Hematopoietic multipotent progenitor cell treated with erythropoietin and hydrocortisone succinate and interleukin-3 and kit ligand, for 15 days (in vitro differentiated cells): ENCODE results near the gene ERF.

Experiments used
- DNase-seq: peaks from one replicate; pipeline ENCODE4 v3.0.0-alpha.2; 2015; ENCODE audit warnings: low spot score

ERF gene

DNA sequence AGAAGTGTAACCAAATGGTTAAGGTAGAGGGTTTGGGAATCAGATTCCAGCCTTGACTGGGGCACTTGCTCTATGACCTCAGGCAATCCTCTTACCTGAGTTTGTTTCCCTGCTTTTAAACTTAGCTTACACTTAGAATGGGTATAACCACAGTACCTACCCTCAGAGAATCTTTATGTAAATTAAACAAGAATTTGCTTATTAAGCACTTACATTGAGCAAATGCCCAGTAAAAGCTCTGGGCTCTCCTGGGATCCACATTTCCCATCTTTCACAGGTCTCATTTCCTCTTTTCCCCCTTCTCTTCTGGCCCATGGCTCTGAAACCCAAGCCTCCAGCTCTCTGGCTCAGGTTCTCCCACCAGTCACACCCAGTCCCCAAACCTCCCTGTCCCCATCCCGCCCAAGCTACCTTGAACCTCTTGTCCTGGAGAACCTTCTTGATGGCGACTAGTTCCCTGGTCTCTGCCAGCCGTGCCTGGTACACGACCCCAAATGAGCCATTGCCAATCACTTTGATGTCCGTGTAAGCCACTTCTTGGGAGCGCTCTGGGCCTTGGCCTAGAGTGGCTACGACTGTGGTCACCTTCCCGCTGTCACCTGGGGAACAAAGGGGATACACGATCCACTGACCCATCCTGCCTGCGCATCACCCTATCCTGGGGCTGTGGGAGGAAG lies 15.2 kb downstream of the ERF start:
- DNase-seq = no peak

DNA sequence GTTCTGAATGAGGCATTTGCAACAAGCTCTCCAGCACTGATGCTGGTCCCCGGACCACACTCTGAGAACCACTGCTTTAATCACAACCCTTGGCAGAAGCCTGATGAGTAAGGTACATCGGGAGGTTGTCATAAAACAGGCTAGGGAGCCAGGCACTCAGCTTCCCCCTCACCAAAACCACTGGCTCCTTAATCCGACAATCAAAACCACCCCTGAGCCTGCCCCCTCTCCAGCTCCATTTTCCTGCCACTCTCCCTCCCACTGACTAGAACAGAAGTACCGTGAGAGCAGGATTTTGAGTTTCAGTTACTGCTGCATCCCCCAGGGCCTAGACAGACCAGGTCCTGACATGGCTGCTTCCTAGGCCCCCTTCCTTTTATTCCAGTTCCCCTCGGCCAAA lies 19.7 kb downstream of the ERF start:
- no peak for DNase-seq

DNA sequence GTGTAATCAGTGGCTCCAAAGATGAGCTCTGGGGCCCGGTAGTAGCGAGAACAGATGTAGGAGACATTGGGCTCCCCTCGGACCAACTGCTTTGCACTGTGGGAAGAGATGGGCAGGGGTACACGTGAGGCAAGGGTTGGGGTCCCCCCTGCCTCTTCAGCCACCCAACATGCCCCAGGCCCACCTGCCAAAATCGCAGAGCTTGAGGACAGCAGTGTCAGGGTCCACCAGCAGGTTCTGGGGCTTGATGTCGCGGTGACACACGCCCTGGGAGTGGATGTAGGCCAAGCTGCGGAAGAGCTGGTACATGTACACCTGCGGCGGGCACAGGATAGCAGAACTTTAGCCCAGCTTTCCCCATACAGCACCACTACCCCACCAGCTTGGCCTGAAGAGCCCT lies 20.6 kb downstream of the ERF start:
- DNase-seq = no peak

DNA sequence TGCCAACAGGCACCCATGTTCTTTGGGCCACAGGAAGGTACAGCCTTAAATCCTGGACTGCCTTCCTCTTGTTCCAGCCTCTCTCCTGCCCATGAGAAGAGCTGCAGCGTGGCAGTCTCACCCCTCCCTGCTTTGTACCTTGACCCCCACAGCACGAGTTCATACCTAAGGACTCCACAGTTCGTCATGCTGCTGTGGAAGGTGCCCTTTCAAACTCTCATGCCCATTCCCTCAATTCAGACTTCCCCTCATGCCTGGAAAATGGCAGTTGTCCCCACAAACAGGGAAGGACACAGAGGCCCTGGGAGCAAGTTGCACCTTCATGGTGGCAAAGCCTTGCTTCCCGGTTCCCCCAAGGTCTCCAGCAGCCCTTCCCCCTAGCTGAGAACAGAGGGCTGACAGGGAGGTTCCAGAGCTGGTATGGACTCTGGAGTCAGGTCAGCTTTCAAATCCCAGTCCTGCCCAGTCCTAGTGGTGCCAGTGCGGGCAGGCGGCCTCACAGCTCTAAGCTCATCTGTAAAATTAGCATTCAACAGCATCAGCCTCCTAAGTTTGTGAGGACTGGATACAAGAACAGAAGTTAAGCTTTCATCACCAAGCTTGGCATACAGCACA lies 21.1 kb downstream of the ERF start:
- DNase-seq = no peak

DNA sequence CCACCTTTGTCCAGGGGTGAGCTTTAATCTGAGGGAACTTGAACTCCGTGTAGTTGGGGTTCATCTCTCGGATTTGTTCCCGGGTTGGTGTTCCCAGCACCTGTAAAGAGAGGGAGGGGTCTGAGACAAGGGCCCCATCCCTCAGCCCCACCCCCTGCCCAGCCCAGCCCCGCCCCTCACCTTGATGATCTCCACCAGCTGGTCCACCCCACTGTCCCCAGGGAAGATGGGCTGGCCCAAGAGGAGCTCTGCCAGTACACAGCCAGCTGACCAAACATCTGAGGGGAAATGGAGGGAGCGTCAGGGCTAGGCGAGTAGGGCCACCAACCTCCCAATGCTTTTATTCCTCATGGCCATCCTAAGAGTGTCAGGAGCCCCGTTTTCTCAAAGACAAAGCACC lies 21.8 kb downstream of the ERF start:
- DNase-seq = no peak

DNA sequence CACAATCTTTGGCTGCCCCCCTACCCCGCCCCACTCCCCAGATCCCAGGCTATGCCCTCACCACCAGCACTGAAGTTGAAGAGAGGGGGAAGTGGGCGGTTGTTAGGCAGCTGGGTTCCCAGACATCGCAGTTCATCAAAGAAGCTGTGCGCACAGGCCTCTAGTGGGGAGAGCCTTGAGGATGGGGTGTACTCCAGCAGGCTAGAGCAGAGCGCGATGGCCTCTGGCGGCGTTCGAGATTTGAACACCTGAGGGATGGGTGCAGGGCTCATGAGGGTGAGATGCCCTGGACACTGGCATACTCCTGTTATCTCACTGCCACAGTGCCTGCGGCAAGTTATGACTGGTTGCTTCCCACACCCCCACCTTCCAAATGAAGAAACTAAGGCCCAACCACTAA lies 22.5 kb downstream of the ERF start:
- no peak for DNase-seq

DNA sequence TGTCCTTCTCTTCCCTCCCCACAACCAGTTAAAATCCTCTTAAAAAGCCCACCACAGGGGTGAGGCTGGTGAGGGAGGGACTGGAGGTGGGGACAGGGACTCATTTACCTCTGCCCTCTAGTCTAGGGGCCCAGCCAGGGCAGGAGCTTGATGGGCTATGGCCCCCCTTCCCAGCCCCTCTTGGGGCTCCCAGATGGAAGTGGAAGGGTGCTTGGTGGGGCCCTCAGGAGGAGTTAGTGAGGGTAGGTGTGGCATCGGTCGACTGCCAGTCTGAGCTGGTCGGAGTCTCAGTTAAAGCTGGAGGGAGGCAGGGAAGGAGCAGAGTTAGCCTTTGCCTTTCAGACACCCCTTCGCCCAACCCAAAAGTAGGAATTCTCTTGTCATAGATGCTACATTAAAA lies 24.4 kb downstream of the ERF start:
- no peak for DNase-seq

DNA sequence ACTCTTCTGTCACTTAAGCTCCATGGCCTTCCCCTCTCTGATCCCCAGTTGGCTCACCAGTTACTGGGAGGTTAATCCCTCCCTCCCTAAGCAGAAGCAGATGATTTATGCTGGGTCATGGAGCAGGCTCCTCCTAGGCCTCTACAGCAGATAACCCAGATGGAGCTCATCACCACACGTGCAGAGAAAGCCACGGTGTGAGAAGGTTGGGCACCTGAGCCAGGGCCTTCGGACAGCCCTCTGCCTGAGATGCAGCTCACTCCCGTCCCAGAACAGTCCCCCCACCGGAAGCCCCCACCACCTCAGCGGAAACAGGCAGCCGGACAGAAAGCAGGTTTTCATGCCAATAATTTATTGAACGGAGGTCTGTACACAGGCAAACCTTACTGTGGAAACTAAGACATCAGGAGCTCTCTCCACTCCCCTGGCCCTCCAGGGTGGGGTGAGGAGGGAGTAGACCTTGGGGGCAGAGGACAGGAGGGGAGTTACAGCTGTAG lies 25.0 kb downstream of the ERF start:
- DNase-seq = peak; percentile 90

DNA sequence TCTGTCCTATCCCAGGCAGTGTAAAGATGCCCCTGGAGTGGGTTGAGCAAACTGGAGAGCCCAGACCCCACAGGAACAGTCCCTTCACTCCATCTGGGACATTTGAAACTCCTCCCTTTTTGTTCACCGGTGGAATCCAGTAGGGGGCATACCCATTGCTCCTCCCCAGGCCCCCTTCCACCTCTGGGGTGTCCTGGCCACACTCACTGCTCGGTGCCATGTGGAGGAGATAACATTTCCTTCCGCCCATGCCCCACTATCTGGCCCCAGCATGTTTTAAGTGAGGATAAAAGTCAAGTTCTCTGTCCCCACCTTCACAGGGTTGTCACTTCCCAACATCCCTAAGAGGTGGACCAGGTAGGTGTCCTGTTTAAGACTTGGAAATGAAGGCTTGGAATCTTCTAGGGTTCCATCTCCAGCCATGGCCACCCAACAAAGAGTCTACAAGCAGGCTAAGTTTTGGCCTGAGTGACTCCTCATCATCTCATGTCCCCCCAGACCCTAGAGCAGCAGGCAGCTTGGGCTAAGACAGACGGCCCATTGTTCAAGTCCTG lies 25.6 kb downstream of the ERF start:
- DNase-seq = peak; percentile 88

DNA sequence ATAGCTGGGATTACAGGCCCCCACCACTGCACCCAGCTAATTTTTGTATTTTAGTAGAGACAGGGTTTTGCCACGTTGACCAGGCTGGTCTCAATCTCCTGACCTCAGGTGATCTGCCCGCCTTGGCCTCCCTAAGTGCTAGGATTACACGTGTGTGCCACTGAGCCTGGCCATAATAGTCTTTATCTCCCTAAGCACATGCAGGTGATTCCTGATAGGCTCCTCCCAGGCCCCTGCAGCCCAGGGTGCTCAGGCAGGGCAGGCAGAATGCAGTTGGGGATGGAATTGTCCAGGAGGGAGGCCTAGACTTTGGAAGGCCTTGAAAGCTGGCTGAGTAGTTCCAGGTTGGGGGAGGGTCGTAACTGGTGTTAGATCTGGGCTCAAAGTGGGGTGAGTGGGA lies 26.3 kb downstream of the ERF start:
- peak; percentile 48 for DNase-seq

DNA sequence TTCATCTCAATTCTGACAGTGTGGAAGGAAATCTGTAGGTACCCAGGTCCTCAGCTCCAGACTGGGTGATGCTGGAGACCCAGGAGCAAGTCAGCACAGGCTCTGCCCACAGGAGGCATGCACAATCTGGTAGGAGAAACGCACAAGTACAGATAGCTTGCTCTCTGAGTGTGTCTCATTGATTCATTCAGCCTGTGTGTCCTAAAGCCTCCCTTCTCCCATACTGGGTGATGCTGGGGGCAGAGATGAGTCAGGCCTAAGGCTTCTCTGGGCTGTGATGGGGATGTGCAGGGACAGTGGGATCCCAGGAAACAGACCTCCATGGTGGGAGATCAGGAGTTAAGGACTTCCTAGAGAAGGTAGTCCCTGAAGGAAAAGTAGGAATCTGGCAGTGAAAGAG lies 28.0 kb downstream of the ERF start:
- DNase-seq = no peak

DNA sequence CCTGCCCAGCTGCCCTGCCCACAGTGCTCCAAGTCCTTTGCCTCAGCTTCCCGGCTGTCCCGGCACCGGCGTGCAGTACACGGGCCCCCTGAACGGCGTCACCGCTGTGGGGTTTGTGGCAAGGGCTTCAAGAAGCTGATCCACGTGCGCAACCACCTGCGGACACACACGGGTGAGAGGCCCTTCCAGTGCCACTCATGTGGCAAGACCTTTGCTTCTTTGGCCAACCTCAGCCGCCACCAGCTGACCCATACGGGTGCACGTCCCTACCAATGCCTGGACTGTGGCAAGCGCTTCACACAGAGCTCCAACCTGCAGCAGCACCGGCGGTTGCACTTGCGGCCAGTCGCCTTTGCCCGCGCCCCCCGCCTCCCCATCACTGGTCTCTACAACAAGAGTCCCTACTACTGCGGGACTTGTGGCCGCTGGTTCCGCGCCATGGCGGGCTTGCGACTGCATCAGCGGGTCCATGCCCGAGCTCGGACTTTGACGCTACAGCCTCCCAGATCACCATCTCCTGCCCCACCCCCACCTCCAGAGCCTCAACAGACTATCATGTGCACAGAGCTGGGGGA lies 29.1 kb downstream of the ERF start:
- no peak for DNase-seq

DNA sequence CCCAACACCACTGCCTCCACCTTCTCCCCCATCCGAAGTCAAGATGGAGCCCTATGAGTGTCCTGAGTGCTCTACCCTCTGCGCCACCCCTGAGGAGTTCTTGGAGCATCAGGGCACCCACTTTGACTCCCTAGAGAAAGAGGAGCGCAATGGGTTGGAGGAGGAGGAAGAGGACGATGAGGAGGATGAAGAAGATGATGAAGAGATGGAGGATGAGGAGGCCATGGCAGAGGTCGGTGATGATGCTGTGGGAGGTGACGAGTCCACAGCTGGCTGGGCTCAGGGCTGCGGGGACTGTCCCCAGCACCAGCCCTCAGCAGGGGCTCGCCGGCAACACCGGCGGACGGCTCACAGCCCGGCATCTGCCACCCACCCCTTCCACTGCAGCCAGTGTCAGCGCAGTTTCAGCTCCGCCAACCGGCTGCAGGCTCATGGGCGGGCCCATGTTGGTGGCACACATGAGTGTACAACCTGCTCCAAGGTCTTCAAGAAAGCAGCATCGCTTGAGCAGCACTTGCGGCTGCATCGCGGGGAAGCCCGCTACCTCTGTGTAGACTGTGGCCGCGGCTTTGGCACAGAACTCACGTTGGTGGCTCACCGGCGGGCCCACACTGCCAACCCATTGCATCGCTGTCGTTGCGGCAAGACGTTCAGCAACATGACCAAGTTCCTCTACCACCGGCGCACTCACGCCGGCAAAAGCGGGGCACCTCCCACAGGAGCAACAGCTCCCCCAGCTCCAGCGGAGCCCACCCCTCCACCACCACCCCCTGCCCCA lies 29.8 kb downstream of the ERF start:
- DNase-seq = no peak

DNA sequence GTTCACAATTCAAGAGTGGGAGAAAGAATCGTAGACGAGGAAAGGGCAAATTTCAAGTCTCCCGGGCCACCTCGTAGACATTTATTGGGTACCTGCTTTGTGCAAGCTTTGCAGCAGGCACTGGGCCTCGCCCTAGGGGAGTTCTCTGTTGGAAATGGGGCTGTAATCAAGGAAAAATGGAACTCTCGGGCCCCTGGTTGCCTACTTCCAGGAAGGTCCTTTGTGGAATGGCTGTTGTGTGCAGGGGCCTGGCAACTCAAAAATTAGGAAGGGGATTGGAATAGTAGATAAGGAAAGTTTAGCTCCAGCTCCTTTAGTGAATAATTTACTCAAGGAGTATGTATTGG lies 34.2 kb downstream of the ERF start:
- DNase-seq = no peak

DNA sequence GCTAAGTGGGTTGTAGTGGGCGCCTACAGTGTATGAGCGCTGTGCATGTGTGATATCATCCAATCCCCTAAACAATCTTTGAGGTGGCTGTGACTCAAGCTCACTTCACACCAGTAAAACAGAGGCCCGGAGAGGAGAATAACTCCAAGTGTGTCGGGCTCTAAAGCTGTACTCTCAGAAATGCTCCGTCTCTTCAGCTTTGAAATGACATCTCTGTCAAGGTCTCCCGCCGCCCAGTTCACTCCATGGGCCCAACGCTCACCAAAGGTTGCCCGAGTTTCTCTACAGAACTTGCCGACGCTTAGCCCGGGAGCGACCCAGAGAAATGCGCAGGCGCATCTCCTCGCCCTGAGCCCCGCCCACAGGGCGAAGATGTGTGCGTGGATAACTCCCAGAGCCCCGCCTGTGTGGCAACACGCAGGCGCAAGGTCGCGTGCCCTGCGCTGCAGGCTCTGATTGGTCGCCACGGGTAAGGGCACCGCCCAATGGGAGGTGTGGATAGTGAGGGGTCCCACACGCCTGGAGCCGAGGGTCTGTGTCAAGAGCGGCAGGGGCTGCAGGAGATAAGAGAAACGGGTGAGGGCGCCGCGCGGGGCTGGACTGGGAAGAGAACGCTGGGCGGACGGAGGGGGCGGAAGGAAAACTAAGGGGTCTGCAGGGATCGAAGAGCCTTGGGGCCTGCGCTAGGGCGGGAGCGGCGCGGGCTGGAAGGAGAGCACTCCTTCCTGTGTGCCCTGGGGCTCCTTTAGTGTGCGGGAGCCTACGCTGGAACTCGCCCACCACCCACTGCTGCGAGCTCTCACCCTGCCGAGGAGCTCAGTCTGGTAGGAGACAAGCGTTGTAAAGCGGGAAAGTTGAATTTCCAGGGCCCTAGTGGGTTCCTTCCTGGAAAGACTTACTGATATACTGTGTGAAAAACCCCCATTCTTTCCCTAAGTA lies 34.8 kb downstream of the ERF start, which contains the start of gene ZNF526:
TSS of gene ZNF526 (plus strand) at position 501 of the 939 bp plus-strand sequence. CDS start 4,092 bp downstream, outside the sequence.
- DNase-seq = peak; percentile 99

DNA sequence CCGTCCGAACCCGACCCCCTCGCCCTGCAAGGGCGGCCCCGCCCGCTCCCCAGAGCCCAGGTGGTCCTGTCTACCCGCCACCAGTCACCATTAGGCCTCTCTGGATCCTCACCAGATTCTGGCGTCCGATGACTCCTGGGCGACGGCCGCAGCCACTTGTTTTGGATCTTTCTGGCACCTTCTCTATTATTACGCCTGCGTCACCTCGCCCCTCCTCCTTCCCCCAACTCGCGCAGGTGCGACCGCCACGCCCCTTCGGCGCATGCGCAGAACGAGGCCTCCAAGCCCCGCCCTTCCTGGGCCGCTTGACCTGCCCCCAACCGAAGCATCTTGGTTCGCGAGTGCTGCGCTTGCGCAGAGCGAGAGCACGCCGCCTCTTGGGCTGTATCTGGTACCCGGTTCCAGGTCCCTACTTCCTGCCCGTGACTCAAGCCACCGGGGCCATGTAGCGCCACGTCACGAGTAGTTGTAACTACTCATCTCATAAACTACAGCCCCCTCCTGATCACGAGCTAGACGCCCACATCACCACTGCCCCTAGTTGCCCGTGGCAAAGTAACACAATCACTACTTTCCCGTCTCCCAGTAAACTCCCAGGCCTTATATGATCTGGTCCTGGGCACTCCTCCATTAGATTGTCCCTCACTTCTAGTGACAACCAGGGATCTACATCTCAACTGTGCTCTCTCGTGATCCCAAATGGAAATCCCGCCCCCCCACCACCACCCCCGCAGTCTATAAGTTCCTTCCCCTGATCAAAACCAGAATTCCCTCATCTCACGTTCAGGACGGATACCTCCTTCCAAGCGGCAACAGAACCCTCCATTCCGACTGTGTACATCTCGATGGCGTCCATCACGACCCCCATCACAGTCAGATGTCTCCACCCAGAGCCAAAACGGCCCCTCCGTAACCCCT lies 37.1 kb downstream of the ERF start, which contains the start of gene DEDD2:
TSS of gene DEDD2 (minus strand) at position 158 of the 918 bp plus-strand sequence. CDS start 670 bp downstream, outside the sequence.
- peak; percentile 98 for DNase-seq

DNA sequence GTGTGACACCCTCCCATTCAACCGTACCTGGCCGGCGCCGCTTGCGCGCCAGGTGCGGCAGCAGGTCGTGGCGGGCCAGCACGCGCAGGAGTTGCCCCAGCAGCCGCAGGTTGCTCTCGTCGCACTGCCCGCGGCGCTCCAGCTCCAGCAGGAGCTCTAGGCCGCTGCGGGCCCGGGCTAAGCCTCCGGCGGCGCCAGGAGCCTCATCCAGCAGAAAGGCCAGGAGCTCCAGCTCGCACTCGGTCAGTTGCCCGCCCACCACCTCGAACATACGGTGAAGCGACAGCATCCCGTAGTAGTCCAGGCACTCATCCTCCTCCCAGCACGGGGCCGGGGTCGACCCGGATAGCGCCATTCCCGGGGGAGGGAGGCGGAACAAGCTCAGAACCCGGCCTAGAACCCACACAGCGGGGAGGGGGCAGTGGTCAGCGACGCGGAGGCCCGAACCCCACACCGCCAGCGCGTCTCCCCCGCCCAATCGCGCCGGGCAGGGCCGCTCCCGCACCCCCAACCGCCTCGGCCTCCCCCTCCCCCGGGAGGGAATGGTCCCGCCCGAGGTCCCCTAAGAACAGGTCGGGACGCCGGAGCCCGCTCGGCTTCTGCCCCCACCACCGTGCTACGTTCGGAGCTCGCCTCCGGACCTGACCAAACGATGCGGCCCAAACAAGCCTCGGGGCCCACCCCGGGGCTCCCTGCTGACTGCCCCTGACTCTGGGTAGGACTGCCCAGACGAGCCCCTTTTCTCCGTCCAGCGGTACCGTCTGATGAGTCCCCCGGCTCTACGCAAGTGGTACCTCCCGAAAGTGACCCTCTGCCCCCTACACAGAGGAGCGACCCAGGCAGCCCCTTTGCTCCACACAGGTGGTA lies 38.0 kb downstream of the ERF start:
- DNase-seq = peak; percentile 50

DNA sequence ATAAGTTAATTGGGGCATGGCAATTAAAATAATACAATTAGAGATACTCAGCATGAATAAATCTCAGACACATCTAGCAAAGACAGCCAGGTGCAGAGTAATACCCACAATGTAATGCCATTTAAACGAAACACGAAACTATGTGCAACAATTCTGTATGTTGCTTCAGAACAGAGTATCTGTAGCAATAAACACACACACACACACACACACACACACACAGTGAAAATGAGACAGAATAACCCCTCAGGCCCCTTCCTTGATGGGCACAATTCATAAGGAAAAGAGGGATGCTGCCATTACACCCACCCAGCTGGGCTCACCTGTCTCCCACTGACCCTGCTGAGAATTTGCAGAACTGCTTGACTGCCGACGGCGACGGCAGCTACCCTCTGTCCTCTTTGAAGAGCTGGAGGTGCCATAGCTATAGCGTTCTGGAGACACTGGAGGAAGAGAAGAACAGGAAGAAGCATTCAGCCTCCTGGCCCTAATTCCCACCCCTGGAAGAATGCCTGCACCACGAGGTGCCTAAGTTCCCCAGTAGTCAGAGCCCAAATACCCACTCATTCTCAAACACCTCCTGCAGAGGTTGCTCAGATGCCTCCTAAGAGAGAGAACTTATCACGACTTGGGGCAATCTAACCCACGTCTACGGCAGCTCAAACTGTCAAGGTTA lies 40.0 kb downstream of the ERF start:
- no peak for DNase-seq

DNA sequence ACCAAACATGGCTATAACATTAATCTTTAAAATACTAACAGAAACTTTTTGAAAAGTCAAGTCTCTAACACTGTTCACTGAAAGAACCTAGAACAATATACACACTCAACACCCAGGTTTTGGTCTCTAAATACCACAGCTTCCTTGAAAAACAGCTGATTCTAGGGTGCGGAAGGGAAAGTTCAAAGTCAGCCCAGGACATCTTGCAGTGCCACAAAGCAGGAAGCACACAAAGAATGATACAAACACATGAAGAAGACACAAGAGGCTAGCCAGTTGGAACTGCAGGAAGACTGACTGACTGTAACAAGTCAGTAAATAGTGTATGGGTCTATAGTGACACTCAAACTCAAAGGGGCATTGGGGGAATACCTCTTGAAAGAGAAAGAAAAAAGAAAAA lies 42.0 kb downstream of the ERF start:
- no peak for DNase-seq
